ENCODE results near the gene PRC1.

DNA sequence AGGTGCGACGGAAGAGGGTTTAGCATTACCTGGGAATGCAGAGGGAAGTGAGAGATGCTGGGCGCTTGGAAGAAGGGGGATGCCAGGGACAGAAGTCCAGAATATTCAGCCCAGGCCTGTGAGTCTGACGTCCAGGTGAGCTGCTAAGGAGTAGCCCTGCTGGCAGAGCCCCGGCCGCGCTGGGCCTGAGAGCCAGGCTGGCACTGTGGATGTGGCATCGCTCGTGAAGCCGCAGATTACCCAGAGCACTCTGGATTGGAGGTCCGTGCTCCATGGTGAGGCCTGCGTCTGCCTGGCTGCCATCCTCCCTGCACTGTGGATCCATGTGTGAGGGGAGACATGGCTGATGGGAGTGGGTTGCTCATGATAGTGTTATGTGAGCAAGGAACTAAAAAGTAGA lies 76.8 kb downstream of the PRC1 start:
- TF ChIP-seq POLR2A (IDR thresholded peaks at IDR 0.05; ENCODE audit: insufficient read depth in 1 of 2, low read depth in 2 of 2, low read length in 2 of 2): no peak
- TF ChIP-seq ZNF761 (CRISPR knock-in tag; conservative IDR thresholded peaks at IDR 0.05): no peak
- no peak for TF ChIP-seq DNMT3B (CRISPR knock-in tag; conservative IDR thresholded peaks at IDR 0.05)
- TF ChIP-seq POLR2AphosphoS5 (IDR thresholded peaks at IDR 0.05; ENCODE audit: low read depth, low read length): no peak
- no peak for TF ChIP-seq BORCS8-MEF2B (CRISPR knock-in tag; IDR thresholded peaks at IDR 0.05)
- no peak for TF ChIP-seq ETV5 (CRISPR knock-in tag; IDR thresholded peaks at IDR 0.05; ENCODE audit: borderline replicate concordance)
- no peak for TF ChIP-seq HNRNPK (IDR thresholded peaks at IDR 0.05; ENCODE audit: low read depth, low read length, poor library complexity, severe bottlenecking)
- TF ChIP-seq, protein P1, sequence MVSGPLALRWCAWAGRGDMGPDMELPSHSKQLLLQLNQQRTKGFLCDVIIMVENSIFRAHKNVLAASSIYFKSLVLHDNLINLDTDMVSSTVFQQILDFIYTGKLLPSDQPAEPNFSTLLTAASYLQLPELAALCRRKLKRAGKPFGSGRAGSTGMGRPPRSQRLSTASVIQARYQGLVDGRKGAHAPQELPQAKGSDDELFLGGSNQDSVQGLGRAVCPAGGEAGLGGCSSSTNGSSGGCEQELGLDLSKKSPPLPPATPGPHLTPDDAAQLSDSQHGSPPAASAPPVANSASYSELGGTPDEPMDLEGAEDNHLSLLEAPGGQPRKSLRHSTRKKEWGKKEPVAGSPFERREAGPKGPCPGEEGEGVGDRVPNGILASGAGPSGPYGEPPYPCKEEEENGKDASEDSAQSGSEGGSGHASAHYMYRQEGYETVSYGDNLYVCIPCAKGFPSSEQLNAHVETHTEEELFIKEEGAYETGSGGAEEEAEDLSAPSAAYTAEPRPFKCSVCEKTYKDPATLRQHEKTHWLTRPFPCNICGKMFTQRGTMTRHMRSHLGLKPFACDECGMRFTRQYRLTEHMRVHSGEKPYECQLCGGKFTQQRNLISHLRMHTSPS (CRISPR knock-in tag; IDR thresholded peaks at IDR 0.05; ENCODE audit: low read depth): no peak
- TF ChIP-seq MIXL1 (CRISPR knock-in tag; IDR thresholded peaks at IDR 0.05): no peak
- TF ChIP-seq, protein P2, sequence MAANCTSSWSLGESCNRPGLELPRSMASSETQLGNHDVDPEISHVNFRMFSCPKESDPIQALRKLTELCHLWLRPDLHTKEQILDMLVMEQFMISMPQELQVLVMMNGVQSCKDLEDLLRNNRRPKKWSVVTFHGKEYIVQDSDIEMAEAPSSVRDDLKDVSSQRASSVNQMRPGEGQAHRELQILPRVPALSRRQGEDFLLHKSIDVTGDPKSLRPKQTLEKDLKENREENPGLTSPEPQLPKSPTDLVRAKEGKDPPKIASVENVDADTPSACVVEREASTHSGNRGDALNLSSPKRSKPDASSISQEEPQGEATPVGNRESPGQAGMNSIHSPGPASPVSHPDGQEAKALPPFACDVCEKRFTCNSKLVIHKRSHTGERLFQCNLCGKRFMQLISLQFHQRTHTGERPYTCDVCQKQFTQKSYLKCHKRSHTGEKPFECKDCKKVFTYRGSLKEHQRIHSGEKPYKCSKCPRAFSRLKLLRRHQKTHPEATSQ (CRISPR knock-in tag; IDR thresholded peaks at IDR 0.05; ENCODE audit: borderline replicate concordance): no peak
- TF ChIP-seq FOXJ3 (CRISPR knock-in tag; IDR thresholded peaks at IDR 0.05; ENCODE audit: borderline replicate concordance): no peak
- TF ChIP-seq, protein P3, sequence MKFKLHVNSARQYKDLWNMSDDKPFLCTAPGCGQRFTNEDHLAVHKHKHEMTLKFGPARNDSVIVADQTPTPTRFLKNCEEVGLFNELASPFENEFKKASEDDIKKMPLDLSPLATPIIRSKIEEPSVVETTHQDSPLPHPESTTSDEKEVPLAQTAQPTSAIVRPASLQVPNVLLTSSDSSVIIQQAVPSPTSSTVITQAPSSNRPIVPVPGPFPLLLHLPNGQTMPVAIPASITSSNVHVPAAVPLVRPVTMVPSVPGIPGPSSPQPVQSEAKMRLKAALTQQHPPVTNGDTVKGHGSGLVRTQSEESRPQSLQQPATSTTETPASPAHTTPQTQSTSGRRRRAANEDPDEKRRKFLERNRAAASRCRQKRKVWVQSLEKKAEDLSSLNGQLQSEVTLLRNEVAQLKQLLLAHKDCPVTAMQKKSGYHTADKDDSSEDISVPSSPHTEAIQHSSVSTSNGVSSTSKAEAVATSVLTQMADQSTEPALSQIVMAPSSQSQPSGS (CRISPR knock-in tag; IDR thresholded peaks at IDR 0.05): no peak
- TF ChIP-seq, protein P4, sequence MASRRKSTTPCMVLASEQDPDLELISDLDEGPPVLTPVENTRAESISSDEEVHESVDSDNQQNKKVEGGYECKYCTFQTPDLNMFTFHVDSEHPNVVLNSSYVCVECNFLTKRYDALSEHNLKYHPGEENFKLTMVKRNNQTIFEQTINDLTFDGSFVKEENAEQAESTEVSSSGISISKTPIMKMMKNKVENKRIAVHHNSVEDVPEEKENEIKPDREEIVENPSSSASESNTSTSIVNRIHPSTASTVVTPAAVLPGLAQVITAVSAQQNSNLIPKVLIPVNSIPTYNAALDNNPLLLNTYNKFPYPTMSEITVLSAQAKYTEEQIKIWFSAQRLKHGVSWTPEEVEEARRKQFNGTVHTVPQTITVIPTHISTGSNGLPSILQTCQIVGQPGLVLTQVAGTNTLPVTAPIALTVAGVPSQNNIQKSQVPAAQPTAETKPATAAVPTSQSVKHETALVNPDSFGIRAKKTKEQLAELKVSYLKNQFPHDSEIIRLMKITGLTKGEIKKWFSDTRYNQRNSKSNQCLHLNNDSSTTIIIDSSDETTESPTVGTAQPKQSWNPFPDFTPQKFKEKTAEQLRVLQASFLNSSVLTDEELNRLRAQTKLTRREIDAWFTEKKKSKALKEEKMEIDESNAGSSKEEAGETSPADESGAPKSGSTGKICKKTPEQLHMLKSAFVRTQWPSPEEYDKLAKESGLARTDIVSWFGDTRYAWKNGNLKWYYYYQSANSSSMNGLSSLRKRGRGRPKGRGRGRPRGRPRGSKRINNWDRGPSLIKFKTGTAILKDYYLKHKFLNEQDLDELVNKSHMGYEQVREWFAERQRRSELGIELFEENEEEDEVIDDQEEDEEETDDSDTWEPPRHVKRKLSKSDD (CRISPR knock-in tag; IDR thresholded peaks at IDR 0.05; ENCODE audit: low read depth): no peak
- TF ChIP-seq SP1 (IDR thresholded peaks at IDR 0.05): no peak
- no peak for TF ChIP-seq SP1 (CRISPR knock-in tag; IDR thresholded peaks at IDR 0.05)

Data from HepG2 (cell line).